ENCODE results near the gene GNAQ.

GRCh38 chr9:77779010-77779409 is 252.6 kb downstream of the GNAQ start:
- TF ChIP-seq CTCF (IDR thresholded peaks at IDR 0.05) (no peak), POLR2A (IDR thresholded peaks at IDR 0.05) (no peak), POLR2AphosphoS5 (IDR thresholded peaks at IDR 0.05) (no peak), EP300 (IDR thresholded peaks at IDR 0.05) (no peak)

Measured in upper lobe of left lung (tissue), 4 donors.